GM06990 (cell line): ENCODE measurements around the gene SH2D6.
"Not testable (repeated sequence)": the region's sequence is repeated elsewhere in the genome, so short reads cannot be mapped to it uniquely, and the experiment has no call there.

Experiments used
- DNase-seq: peaks from one replicate; pipeline ENCODE4 v3.0.0-alpha.2; 2011; ENCODE audit not compliant: insufficient read length; ENCODE audit errors: extremely low read depth
- H3K27me3 ChIP-seq: replicated peaks from 2 replicates; pipeline ENCODE4 v1.6.0; 2011; ENCODE audit warnings: low read length; ENCODE audit not compliant: control insufficient read depth, insufficient read depth
- H3K36me3 ChIP-seq: 2 replicates; pipeline ENCODE4 v1.5.1; 2011; ENCODE audit warnings: low read length; ENCODE audit not compliant: control insufficient read depth, insufficient read depth
- H3K4me3 ChIP-seq: replicated peaks from 2 replicates; pipeline ENCODE4 v1.5.1; 2011; ENCODE audit warnings: low read depth, mild to moderate bottlenecking, control low read depth, low read length
- CTCF ChIP-seq: IDR thresholded peaks from 2 replicates; pipeline ENCODE4 v1.5.1; 2011; ENCODE audit warnings: low read length, control low read depth, mild to moderate bottlenecking, inconsistent platforms; ENCODE audit not compliant: insufficient read depth, poor library complexity, severe bottlenecking

Gene SH2D6

GRCh38 chr2:85481818-85482777 lies 63.6 kb downstream of the SH2D6 start:
- Histone ChIP-seq H3K27me3 (no peaks in the 10 kb centered on the region), H3K36me3 (no peaks in the 10 kb centered on the region), H3K4me3 (no peak overlapping the region)
- TF ChIP-seq CTCF, result no peak
- no peak for DNase-seq

- not testable (repeated sequence) for H3K36me3 ChIP-seq, DNase-seq, H3K27me3 ChIP-seq, H3K4me3 ChIP-seq
These were observed 66.1 kb downstream of the SH2D6 start for GRCh38 chr2:85484615-85485014.

GRCh38 chr2:85485815-85486214 lies 67.3 kb downstream of the SH2D6 start:
- DNase-seq, result no peak
- TF ChIP-seq CTCF, result no peak
- Histone ChIP-seq H3K27me3 (no peaks in the 10 kb centered on the region), H3K36me3 (no peaks in the 10 kb centered on the region), H3K4me3 (no peak overlapping the region)
